G401 (cell line): ENCODE data around the gene SYNE4. TPM values are rescaled to one million over a fixed set of nuclear protein-coding genes. Genes with fewer than 3 reads are reported as not detected.
A peak's percentile ranks its signal among the peaks of the same experiment; 100 is the strongest.

Experiments
- DNase-seq: peaks from one replicate; pipeline ENCODE4 v3.0.0-alpha.2; 2015; ENCODE audit warnings: low spot score
- in situ Hi-C: cut with HindIII; loops from 2 replicates; pipeline ENCODE4 v1.10.0; 2016; ENCODE audit warnings: low sequenced_read_pairs, mixed read lengths
- total RNA-seq: library from RNA; depleted of rRNA; stranded (reverse); fragments of >200 nt; shearing (Covaris generic); gene quantifications from 2 replicates; pipeline ENCODE4 v1.2.3, GENCODE V29; 2014

The SYNE4 gene
- total RNA-seq, 1 experiment from 2014 or later: 1.1 TPM

DNA sequence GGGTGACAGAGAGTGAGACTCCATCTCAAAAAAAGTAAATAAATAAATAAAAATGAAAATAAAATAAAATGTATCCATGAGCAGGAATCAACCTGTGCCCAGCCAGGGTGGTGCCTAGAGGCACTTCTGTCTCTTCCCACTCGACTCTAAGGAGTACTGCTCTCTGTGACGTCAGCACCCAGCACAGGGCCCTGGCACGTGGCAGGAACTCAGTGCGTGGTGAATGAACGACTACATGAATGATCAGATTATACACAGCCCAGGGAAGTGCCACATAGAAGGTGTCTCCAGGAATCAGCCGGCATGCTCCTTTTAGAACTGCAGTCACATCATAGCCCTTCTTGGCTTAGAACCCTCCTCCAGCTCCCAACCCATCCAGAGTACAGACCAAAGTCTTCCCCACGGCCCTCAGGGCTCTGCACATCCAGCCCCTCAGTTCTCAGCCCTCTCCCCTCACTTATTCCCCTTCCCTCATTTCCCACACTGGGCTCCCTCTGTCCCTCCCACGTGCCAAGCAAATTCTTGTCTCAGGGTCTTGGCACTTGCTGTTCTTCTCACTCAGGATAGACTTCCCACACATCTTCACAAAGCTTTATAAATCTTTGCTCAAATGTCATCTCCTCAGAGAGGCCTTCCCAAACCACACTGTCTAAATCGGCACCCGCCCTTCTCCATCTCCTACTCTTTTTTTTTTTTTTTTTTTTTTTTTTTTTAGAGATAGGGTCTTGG is 19.9 kb upstream of the SYNE4 start:
- in situ Hi-C loops: no loop called here
- peak; percentile 33 for DNase-seq

DNA sequence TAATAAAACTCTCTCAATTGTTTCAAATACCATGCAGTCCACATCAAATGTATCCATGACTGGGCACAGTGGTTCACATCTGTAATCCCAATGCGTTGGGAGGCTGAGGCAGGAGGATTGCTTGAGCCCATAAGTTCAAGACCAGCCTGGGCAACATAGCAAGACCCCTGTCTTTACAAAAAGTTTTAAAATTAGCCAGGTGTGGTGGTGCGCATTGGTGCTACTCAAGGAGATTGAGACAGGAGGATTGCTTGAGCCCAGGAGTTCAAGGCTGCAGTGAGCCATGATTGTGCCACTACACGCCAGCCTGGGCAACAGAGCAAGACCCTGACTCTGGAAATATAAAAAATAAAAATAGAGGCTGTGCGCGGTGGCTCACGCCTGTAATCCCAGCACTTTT is 19.1 kb upstream of the SYNE4 start:
- in situ Hi-C loops: no loop called here
- DNase-seq: no peak

DNA sequence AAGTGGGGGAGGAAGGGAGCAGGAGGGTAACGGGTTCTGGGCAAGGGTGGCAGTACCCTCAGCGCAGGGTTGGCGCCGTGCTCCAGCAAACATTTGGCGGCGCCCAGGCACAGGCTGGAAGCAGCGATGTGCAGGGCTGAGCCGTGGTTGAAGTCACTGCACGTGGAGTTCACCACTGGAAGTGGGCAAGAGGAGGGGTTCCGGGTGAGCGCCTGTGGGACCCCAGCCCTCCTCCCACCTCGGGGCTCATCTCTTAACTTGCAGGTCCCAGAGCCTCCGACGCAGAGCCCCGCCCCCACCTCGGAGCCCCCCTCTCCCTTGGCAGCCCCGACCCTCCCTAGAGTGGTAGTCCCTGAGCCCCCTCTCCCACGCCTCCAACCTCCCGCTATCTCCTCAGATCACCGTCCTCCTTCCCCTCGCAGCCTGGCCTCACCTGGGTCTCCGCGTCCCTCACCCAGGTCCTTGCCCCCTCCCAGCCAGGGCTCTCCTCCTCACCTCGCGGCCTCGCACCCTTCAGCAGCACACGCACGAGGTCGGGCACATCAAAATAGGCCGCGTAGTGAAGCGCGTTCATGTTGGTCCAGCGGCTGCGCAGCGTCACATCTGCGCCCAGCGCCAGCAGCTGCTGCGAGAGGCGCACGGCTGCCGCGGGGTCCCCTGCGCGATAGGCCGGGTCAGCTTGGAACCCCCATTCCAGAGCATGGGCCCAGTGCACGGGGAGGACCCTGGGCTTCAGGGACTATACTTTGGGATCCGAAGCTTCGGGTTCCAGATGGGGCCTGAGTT is 17.7 kb upstream of the SYNE4 start:
- no peak for DNase-seq
- in situ Hi-C loops: no loop called here

DNA sequence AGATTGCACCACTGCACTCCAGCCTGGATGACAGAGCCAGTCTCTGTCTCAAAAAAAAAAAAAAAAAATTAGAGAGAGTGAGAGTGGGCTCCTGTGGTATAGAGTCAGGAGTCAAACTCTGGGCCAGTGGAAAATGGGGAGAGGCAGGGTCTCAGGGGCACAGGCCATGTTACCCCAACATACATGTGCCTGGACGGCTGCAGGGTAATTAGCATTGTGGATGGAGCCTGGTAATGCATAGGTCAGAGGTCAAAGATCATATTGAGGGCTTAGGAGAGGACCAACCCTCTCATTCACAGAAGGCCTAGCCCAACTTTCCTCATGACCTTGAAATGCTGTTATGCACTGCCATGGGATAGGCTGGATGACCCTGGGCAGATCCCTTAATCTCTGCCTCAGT is 16.9 kb upstream of the SYNE4 start:
- in situ Hi-C loops: no loop called here

DNA sequence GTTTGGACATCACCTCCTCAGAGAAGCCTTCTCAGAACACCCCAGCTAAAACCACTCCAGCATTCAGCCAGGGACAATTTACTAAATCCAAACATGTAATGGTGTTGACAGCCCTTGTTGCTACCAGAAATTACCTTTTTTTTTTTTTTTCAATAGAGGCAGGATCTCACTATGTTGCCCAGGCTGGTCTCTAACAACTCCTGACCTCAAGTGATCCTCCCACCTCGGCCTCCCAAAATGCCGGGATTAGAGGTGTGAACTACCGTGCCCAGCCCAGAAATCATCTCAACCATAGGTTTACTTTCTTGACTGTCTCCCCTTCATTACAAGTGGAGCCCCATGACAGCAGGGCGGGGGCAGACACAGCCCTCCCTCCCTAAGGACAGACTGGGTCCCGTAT is 14.8 kb upstream of the SYNE4 start:
- no peak for DNase-seq
- in situ Hi-C loops: no loop called here

More for the DNA sequence above, 16.9 kb upstream of the SYNE4 start:
- DNase-seq: no peak

DNA sequence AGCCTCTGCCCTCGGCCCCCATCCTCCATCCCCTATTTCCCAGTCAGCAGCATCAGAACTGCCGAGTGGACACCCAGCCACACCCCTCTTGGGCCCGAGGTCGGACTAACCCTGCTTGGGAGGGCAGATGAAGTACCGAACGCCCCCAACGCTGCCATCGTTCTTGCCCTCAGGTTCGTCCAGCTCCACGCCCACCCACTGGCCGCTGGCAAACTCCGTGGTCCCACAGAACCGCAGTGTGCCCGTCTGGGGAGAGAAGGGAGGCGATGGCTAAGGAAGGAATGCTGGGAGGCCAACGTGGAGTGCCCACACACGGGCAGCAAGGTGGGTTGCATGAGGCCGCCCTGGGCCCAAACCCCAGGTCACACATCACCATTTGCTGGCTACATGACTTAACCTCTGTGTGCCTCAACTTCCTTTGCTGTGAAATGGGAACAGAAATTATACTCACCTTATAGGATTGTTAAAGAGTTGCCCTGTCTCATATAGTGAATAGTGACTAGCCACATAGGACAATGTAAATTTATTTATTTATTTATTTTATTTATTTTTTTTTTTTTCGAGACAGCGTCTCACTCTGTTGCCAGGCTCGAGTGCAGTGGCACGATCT is 10.6 kb upstream of the SYNE4 start:
- DNase-seq: no peak
- in situ Hi-C loops: no loop called here

DNA sequence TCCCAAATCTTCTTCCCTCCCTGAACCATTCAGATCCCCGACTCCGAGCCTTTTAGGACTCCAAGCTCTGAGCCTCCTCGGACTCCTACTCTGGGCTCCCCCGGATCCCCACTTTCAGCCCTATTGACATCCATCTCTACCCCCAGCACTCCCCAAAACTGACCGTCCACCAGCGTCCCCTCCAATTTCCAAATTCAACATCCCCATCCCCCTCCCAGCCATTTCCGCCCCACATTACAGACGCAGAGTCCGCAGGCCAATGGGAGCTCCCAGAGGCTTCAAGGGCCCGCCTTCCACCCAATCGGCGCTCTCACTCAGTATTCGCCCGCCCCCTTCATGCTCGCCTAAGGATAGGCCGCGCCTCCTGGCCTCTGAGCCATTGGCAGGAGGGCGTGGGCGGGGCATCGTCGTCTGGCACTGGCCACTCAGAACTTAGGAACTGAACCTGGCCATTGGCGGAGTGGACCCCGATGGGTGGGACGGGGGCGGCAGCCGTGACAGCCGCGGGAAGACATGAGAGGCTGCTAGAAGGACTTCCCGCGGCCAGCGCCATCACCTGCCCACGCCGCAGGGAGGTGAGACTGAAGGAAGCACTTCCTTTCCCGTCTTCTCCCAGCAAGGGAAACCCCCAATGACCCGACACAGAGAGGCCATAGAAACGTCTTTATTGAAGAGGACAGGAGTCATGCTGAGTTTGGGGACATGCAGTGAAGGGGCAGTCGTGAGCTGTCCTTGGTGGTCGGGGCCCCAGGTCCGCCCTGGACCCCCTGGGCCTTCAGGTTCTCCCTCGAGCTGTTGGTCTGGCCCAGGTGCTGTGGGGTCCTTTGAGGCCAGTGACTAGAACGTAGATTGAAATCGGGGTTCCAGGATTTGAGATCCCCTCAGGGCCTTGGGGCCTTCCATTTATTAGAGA is 5.7 kb upstream of the SYNE4 start, which contains the start of gene ALKBH6:
TSS of gene ALKBH6 (minus strand) at position 202 of the 913 bp plus-strand sequence. CDS start 816 bp downstream, outside the sequence.
- peak; percentile 100 for DNase-seq
- in situ Hi-C loops: no loop called here

DNA sequence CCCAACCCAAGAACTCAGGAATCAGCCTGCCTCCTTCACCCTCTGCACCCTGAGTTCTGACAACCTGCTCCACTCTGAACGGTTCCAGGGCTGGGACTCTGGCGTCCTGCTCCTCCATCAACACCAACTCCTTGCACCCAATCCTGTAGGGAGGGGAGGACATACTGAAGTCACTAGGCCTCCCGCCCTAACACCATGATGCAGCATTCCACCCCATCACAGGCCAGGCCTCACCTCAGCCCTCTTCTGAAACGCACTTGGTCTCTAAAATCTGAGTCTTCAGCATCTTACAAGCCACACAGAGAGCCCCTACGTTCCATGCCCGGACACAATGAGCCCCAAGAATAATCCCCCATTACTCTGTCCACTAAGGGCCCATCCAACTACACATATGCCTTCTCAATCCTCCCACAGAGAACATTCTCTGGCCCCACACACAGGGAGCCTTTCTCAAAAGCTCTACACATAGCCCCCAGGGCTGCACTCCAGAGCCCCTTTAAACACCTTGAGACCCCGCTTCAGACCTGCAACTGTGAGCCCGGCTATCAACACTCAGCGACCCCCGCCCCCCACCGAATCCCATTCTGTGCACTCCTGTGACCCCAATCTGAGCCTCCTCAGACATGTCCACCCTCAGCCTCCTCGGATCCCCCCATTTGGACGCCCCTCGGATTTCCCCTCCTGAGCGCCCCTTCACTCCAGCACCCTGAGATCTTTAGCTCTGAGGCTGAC is 4.8 kb upstream of the SYNE4 start:
- in situ Hi-C loops: no loop called here

DNA sequence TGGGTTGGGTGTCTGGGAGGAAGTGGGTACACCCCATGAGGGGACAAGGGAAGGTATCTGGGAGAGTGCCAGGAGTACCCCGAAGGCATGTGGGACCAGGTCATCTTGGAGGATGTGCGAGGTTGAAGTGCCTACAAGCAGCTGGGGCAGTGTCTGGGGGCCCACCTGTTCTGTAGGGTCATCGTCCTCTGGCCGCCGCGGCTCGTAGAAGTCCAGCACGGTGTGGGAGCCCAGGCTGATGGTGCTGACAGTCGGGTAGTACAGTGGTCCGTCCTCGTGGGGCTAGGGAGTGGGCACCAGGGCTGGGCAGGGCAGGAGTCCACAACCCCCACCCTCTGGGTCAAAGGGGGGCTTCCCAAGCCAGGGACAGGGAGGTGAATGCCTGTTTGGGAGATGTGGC is 1.8 kb upstream of the SYNE4 start:
- DNase-seq: no peak
- in situ Hi-C loops: no loop called here

More for the DNA sequence above, 4.8 kb upstream of the SYNE4 start:
- DNase-seq: no peak

DNA sequence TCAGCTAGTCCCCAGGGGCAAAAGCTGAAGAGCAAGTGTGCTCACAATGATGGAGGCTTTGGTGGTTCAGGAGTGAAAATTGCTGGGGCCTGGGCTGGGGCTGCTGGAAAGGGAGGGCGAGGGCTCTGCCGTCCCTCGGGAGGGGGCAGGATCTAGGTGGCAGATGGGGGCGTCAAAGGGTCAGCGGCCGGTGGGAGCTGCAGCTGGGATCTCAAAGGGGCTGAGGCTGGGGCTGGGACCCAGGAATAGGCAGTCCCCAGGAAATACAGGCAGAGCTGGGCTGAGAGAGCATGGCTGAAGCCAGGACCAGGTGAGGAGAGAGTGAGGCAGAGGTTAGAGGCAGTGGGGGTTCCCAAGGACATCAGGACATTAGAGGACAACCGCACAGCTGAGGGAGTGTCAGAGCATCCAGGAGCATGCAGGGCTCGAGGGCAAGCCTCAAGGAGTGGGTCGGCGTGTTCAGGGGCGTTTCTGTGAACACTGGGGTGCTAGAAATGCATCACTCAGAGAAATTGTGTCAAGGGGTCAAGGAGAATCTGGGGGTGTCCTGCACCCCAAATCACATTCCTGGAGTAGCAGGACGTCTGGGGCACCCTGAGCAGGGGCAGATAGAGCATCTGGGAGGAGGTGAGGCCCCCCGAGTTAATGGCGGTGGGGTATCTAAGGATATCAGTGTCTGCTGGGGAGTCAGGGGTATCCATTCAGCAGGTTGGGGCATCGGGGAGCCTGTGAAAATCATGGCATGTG is 1.2 kb upstream of the SYNE4 start:
- in situ Hi-C loops: no loop called here
- no peak for DNase-seq

DNA sequence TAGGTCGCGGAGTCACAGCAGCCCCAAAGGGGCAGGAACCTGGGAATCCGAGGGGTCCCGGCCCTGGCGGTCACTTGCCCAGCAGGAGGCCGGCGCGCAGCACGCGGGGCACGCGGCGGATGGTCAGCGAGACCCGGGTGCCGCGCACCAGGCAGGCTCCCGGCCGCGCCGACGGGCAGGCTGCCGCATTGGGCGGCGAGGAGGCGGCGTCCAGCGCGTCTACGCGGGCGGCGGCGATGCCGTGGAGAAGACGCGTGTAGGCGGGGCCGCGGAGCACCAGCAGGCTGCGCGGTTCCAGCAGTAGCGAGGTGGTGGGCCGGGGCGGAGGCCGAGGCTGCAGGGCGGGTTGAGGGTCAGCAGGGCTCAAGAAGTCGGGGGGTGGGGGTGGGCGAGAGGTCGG is 607 bp upstream of the SYNE4 start:
- DNase-seq: peak; percentile 78
- in situ Hi-C loops: no loop called here

DNA sequence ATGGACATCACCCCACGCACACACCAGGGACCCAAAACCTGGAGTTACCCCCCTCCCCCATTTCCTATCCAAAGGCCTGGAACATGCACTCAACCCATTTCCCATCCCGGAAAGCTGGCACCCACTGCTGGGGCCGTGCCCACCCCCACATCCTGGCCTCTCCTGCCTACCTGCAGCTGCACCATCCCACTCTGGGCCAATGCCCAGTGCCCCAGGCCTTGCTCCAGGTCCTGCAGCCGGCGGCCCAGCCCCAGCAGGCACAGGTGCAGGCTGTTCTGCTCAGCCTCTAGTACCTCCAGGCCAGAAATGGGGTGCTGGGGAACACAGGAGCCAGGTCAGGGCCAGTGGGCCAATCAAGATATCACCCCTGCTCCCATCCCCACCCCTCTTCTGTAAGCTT is 1.7 kb downstream of the SYNE4 start:
- no peak for DNase-seq
- in situ Hi-C loops: no loop called here

DNA sequence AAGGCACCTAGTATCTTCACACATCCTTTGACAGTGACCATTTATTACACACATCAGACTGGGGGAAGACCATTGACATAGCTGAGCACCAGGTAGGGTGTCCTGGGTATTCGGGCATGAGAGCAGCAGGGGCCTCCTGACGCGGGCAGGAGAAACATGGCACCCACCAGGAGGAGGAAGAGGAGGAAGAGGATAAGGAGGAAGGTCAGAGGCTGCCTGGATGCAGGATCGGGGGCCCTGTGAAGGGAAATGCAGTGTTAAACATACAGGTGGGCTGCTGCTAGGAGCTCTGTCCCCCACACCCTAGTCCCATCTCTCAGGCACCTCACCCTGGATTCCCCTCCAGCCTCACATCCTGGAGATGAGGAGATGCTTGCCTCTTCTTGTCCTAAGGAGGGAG is 5.3 kb downstream of the SYNE4 start:
- DNase-seq: no peak
- in situ Hi-C loops: no loop called here

DNA sequence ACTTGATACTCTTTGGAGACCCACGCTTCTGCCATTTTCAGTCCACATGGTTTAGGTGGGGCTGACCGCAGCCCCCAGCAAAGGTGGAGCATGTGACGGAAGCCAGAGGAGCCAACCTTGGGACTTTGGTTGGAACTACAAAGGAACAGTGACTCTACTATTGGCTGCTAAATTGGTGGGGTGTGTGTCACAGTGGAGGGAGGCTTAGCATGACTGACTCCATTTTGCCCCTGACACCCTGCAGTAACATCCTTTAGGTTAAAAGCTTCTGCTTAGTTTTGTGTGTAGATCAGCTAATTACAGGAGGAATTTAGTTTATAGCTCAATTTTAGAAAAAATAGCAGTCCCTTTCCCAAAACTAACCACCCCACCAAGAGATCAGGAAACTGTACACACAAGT is 7.0 kb downstream of the SYNE4 start:
- in situ Hi-C loops: no loop called here
- no peak for DNase-seq

DNA sequence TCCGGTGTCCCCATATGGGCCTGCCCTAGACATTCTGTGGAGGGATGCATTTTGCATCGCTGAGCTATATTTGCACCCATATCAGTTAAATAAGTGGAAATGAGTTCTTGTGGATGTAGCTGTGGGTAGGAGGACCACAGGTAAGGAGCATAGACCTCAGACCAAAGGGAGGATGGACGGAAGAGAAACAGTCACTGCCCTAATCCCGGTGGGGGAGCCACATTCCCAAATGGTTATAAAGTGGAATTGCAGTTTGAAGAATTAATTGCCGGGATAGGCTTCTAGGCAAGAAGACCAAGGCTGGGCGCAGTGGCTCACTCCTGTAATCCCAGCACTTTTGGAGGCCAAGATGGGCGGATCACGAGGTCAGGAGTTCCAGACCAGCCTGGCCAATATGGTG is 11.8 kb downstream of the SYNE4 start:
- DNase-seq: no peak
- in situ Hi-C loops: no loop called here

DNA sequence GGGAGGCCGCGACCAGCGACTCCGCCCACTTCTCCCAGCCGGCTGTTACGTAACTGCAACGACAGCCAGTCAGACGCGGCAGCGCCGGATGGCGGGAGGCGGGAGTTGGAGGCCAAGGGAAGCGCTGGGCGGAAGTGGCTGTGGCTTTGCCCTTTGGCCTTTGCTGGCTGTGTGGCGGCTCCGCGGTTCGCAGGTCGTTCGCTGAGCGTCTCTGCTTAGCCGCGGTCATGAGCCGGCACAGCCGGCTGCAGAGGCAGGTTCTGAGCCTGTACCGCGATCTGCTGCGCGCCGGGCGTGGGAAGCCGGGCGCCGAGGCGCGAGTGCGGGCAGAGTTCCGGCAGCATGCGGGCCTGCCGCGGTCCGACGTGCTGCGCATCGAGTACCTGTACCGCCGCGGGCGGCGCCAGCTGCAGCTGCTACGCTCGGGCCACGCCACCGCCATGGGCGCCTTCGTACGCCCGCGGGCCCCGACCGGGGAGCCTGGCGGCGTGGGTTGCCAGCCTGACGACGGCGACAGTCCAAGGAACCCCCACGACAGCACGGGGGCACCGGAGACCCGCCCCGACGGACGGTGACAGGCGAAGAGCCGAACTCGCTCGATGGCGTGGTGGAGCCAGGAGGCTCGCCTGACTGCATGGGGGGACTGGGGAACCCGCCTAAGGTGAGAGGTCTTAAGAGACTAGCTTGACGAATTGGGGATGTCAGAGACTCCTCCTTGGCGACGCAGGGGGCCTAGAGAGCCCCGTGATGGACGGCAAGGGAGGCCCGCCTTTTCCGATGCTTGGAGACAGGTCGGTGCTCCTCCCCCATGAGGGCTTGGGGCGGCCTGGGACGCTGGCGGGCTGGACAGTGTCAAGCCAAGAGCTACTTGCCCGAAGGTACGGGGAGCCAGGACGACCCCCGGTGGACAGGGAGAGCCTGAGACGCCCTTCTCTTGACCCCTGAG is 13.3 kb downstream of the SYNE4 start, which contains the start of gene SDHAF1:
TSS of gene SDHAF1 (plus strand) at position 141 of the 946 bp plus-strand sequence. CDS start at position 228, 87 bp downstream.
- in situ Hi-C loops: no loop called here
- peak; percentile 97 for DNase-seq
